CD4-positive, alpha-beta T cell treated with Interleukin-1 beta for 1 hour (primary cell): ENCODE results near the gene UHMK1.

Experiments used
- DNase-seq, 2 donors: peaks; one replicate each; pipeline ENCODE4 v3.0.0-alpha.2; 2020 to 2022

UHMK1 gene

GRCh38 chr1:162530988-162531319, 33.3 kb downstream of the UHMK1 start:
- no peak for DNase-seq

GRCh38 chr1:162535501-162535900, 37.9 kb downstream of the UHMK1 start:
- no peak for DNase-seq

- DNase-seq = no peak
These were observed 38.9 kb downstream of the UHMK1 start for GRCh38 chr1:162536511-162536910.

- DNase-seq = no peak
These were observed 39.6 kb downstream of the UHMK1 start for GRCh38 chr1:162537216-162537615.

GRCh38 chr1:162538815-162539431, 41.3 kb downstream of the UHMK1 start:
- DNase-seq = no peak

GRCh38 chr1:162541619-162542141, 44.1 kb downstream of the UHMK1 start:
- no peak for DNase-seq

GRCh38 chr1:162543228-162543627, 45.6 kb downstream of the UHMK1 start:
- no peak for DNase-seq

- peak; percentile 21 to 31 for DNase-seq
These were observed 50.6 kb downstream of the UHMK1 start for GRCh38 chr1:162548170-162548569.

GRCh38 chr1:162549001-162549400, 51.4 kb downstream of the UHMK1 start:
- no peak for DNase-seq

- DNase-seq = no peak
These were observed 53.3 kb downstream of the UHMK1 start for GRCh38 chr1:162550925-162551324.

GRCh38 chr1:162551969-162552683, 54.5 kb downstream of the UHMK1 start:
- DNase-seq = no peak

- DNase-seq = no peak
These were observed 55.1 kb downstream of the UHMK1 start for GRCh38 chr1:162552684-162553252.

GRCh38 chr1:162554258-162554657, 56.6 kb downstream of the UHMK1 start:
- DNase-seq = no peak

GRCh38 chr1:162557536-162557935, 59.9 kb downstream of the UHMK1 start:
- no peak for DNase-seq

GRCh38 chr1:162560303-162561036, 62.9 kb downstream of the UHMK1 start:
- no peak for DNase-seq

- peak; percentile 98 for DNase-seq
These were observed 63.5 kb downstream of the UHMK1 start for GRCh38 chr1:162561037-162561615.

GRCh38 chr1:162561616-162562469, 64.2 kb downstream of the UHMK1 start, which contains the start of gene UAP1:
TSS of gene UAP1 (plus strand) at chr1:162561722. CDS start at chr1:162566069, 4,347 bp downstream.
- DNase-seq = no peak

- DNase-seq = no peak
These were observed 64.8 kb downstream of the UHMK1 start for GRCh38 chr1:162562470-162562828.

GRCh38 chr1:162564762-162565218, 67.2 kb downstream of the UHMK1 start:
- no peak for DNase-seq

GRCh38 chr1:162565460-162565859, 67.8 kb downstream of the UHMK1 start:
- DNase-seq = no peak

- no peak for DNase-seq
These were observed 69.3 kb downstream of the UHMK1 start for GRCh38 chr1:162566870-162567269.

GRCh38 chr1:162568802-162569201, 71.2 kb downstream of the UHMK1 start:
- DNase-seq = no peak
